Pancreas (tissue), 10 donors: ENCODE results near the gene MGAT5B. TPM values are rescaled to one million over a fixed set of nuclear protein-coding genes. Genes with fewer than 3 reads are reported as not detected.

Source experiments
- ATAC-seq, 4 donors: fragments of 200-7000 bp; cut with Tn5 transposase; one replicate each; pipeline versions ENCODE4 v1.8.0 to v1.9.1; 2020; ENCODE audit warnings: mild to moderate bottlenecking in 4 of 4, moderate library complexity in 4 of 4
- DNase-seq, 6 donors: peaks; one replicate each; pipeline ENCODE4 v3.0.0-alpha.2; 2020
- FAIRE-seq: peaks from 2 replicates; lab custom pipeline; 2012; peaks lifted over from hg19 to GRCh38; lab: Jason Lieb, UNC
- H3K27ac ChIP-seq, 4 donors: fragments of 200-600 bp; sonication (generic); 1 replicate in 3 of 4; 2 replicates in 1 of 4; pipeline versions ENCODE4 v1.5.0 to v1.8.0; 2020
- H3K27me3 ChIP-seq, 4 donors: fragments of 200-600 bp; one replicate each; pipeline ENCODE4 v1.8.0; 2021
- H3K36me3 ChIP-seq, 3 donors: fragments of 200-600 bp; sonication (generic) in 1 of 3; one replicate each; pipeline versions ENCODE4 v1.5.0 to v1.8.0; 2020 to 2021
- H3K4me1 ChIP-seq, 3 donors: fragments of 200-600 bp; one replicate each; pipeline ENCODE4 v1.8.0; 2021
- H3K4me3 ChIP-seq, 4 donors: fragments of 200-600 bp; sonication (generic) in 2 of 4; one replicate each; pipeline versions ENCODE4 v1.5.0 to v1.8.0; 2020 to 2021
- H3K9me3 ChIP-seq, 4 donors: fragments of 200-600 bp; one replicate each; pipeline ENCODE4 v1.8.0; 2021
- CTCF ChIP-seq, 4 donors: fragments of 200-600 bp; sonication (generic) in 3 of 4; IDR thresholded peaks; one replicate each; pipeline versions ENCODE4 v1.5.0 to v1.8.0; 2021; ENCODE audit warnings: antibody characterized with exemption in 4 of 4
- WGBS, 2 donors: extraction: QIAGEN DNeasy Blood & Tissue Kit; methylation state at CpG; one replicate each; pipeline ENCODE4 v1.1.7; 2013; 5-methylcytosine and 5-hydroxymethylcytosine counted together
- intact Hi-C, 3 donors: fragments of 100-400 bp; cut with DNase I; formaldehyde crosslinking; loops; one replicate each; pipeline versions ENCODE4 v1.11.1 to v1.14.2; 2022
- polyA plus RNA-seq, 2 donors: library from polyadenylated mRNA; stranded (reverse); fragments of 200-250 nt; gene quantifications; one replicate each; pipeline ENCODE4 v1.2.3, GENCODE V29; 2013
- total RNA-seq, 6 donors: library from RNA; stranded (reverse); fragmentation: NEBNext Ultra II Directional in 4 of 6; extraction: Animal tissue kit (Norgen Biotek cat#: 25700) in 4 of 6; gene quantifications; one replicate each; pipeline versions ENCODE4 v1.2.1 to v1.2.4, GENCODE V29; 2021 to 2023
- donor health status: healthy with polysubstance abuse.
- donor health status: DM: no; HTN: no; CAD: no; lungs with moderate emphysema.
- donor health status: DM: no; HTN: no; CAD: no.
- donor health status: control.
- donor health status: control.
- donor health status: Bipolar disorder and iron deficiency.
- donor health status: DM: yes; HTN: yes; CAD: no.
- donor health status: DM: no; HTN: no; CAD: no.
- donor health status: DM: no; HTN: no; CAD: no.
- donor health status: DM: yes; HTN: yes; CAD: no.

The MGAT5B gene
- total and polyA plus RNA-seq, 8 donors: 0.21 to 1.2 (median 0.25) TPM; not detected in 1

GRCh38 chr17:76905836-76906235, 37.6 kb downstream of the MGAT5B start:
- H3K27ac ChIP-seq: no peak overlapping the region
- intact Hi-C loops: no loop called here
- ATAC-seq: no peak
- 46 to 48% methylated on average over 17 of the region's 17 CpGs for WGBS, 2 donors
- H3K9me3 ChIP-seq: no peaks in the 10 kb centered on the region
- DNase-seq: peak in 1 of 6 donors; percentile 59
- FAIRE-seq: no peak
- H3K27me3 ChIP-seq: no peaks in the 10 kb centered on the region
- H3K36me3 ChIP-seq: no peaks in the 10 kb centered on the region
- H3K4me3 ChIP-seq: no peak overlapping the region
- no peaks in the 10 kb centered on the region for H3K4me1 ChIP-seq
- TF ChIP-seq CTCF (IDR thresholded peaks at IDR 0.05): no peak

- Histone ChIP-seq H3K27me3 (no peaks in the 10 kb centered on the region), H3K4me1 (no peaks in the 10 kb centered on the region), H3K9me3 (no peaks in the 10 kb centered on the region), H3K27ac (no peak overlapping the region), H3K36me3 (no peaks in the 10 kb centered on the region), H3K4me3 (no peak overlapping the region)
- ATAC-seq: no peak
- FAIRE-seq: no peak
- no peak for DNase-seq
- intact Hi-C loops: no loop called here
- no peak for TF ChIP-seq CTCF (IDR thresholded peaks at IDR 0.05)
- 29 to 34% methylated on average over 6 of the region's 6 CpGs for WGBS, 2 donors
Measured at GRCh38 chr17:76906463-76906862, 38.3 kb downstream of the MGAT5B start.

GRCh38 chr17:76907352-76907751, 39.1 kb downstream of the MGAT5B start:
- Histone ChIP-seq H3K4me1 (no peaks in the 10 kb centered on the region), H3K9me3 (no peaks in the 10 kb centered on the region), H3K27me3 (no peaks in the 10 kb centered on the region), H3K36me3 (no peaks in the 10 kb centered on the region), H3K27ac (no peak overlapping the region), H3K4me3 (no peak overlapping the region)
- ATAC-seq (no peak), DNase-seq (no peak), FAIRE-seq (no peak)
- 68 to 85% methylated on average over 3 of the region's 3 CpGs for WGBS, 2 donors
- no peak for TF ChIP-seq CTCF (IDR thresholded peaks at IDR 0.05)
- intact Hi-C loops: no loop called here

- peak in 3 of 4 donors; percentile 64 to 85 (median 69) for ATAC-seq
- no peak for TF ChIP-seq CTCF (IDR thresholded peaks at IDR 0.05)
- Histone ChIP-seq H3K9me3 (no peaks in the 10 kb centered on the region), H3K27ac (no peak overlapping the region), H3K4me3 (no peak overlapping the region), H3K36me3 (no peaks in the 10 kb centered on the region), H3K4me1 (no peaks in the 10 kb centered on the region), H3K27me3 (no peaks in the 10 kb centered on the region)
- FAIRE-seq: no peak
- peak; percentile 14 to 69 (median 50) for DNase-seq
- 19 to 22% methylated on average over 13 of the region's 13 CpGs for WGBS, 2 donors
- intact Hi-C loops: no loop called here
Measured at GRCh38 chr17:76909971-76910760, 42.0 kb downstream of the MGAT5B start.
